GM23338 (cell line): ENCODE data around the gene FBXL17. TPM values are rescaled to one million over a fixed set of nuclear protein-coding genes. Genes with fewer than 3 reads are reported as not detected.

ENCODE experiments used
- ATAC-seq: fragments of 200-7000 bp; cut with Tn5 transposase; 3 replicates; pipeline ENCODE4 v1.9.1; 2020
- DNase-seq: peaks from one replicate; pipeline ENCODE4 v3.0.0-alpha.2; 2015; ENCODE audit warnings: low spot score
- H2AFZ ChIP-seq: fragments of 200-600 bp; sonication (generic); 2 replicates; pipeline ENCODE4 v1.8.0; 2016; ENCODE audit warnings: antibody characterized with exemption, mild to moderate bottlenecking, moderate library complexity
- H3F3A ChIP-seq: fragments of 200-600 bp; sonication (generic); replicated peaks from 2 replicates; pipeline ENCODE4 v1.8.0; 2017; ENCODE audit warnings: antibody characterized with exemption, mixed run types, low read depth
- H3K27ac ChIP-seq: fragments of 200-600 bp; sonication (generic); 2 replicates; pipeline ENCODE4 v1.6.1; 2016; ENCODE audit warnings: low read depth
- H3K27me3 ChIP-seq: fragments of 200-600 bp; sonication (generic); 2 replicates; pipeline ENCODE4 v1.8.0; 2016; ENCODE audit warnings: mild to moderate bottlenecking, mixed run types, moderate library complexity; ENCODE audit not compliant: insufficient read depth
- H3K36me3 ChIP-seq: fragments of 200-600 bp; sonication (generic); 2 replicates; pipeline ENCODE4 v1.8.0; 2016; ENCODE audit warnings: mild to moderate bottlenecking; ENCODE audit not compliant: insufficient read depth
- H3K4me1 ChIP-seq: fragments of 200-600 bp; sonication (generic); 2 replicates; pipeline ENCODE4 v1.8.0; 2016; ENCODE audit warnings: mild to moderate bottlenecking, moderate library complexity; ENCODE audit not compliant: insufficient read depth
- H3K4me2 ChIP-seq: fragments of 200-600 bp; sonication (generic); 2 replicates; pipeline ENCODE4 v1.7.1; 2017; ENCODE audit warnings: mixed run types
- H3K4me3 ChIP-seq: fragments of 200-600 bp; sonication (generic); 2 replicates; pipeline ENCODE4 v1.6.1; 2016; ENCODE audit warnings: mixed run types
- H3K79me2 ChIP-seq: fragments of 200-600 bp; sonication (generic); replicated peaks from 2 replicates; pipeline ENCODE4 v1.8.0; 2017; ENCODE audit warnings: mild to moderate bottlenecking; ENCODE audit not compliant: insufficient read depth
- H3K9me2 ChIP-seq: fragments of 200-600 bp; sonication (generic); 2 replicates; pipeline ENCODE4 v1.8.0; 2017; ENCODE audit not compliant: insufficient read depth
- H4K20me1 ChIP-seq: fragments of 200-600 bp; sonication (generic); replicated peaks from 2 replicates; pipeline ENCODE4 v1.8.0; 2017; ENCODE audit warnings: mild to moderate bottlenecking; ENCODE audit not compliant: insufficient read depth
- H3K27ac Mint-ChIP-seq: 2 replicates; pipeline ENCODE4 v1.8.0; 2020; ENCODE audit warnings: inconsistent platforms, mild to moderate bottlenecking, moderate library complexity, mixed read lengths
- H3K27me3 Mint-ChIP-seq: 3 replicates; pipeline ENCODE4 v1.8.0; 2022; ENCODE audit warnings: low read depth, mild to moderate bottlenecking, moderate library complexity, mixed read lengths, inconsistent platforms; ENCODE audit not compliant: insufficient read depth, poor library complexity
- H3K36me3 Mint-ChIP-seq: 3 replicates; pipeline ENCODE4 v1.8.0; 2021; ENCODE audit warnings: low read depth, mild to moderate bottlenecking, inconsistent platforms, moderate library complexity, mixed read lengths
- H3K4me1 Mint-ChIP-seq: 3 replicates; pipeline ENCODE4 v1.8.0; 2020; ENCODE audit warnings: mild to moderate bottlenecking, inconsistent platforms, mixed read lengths
- H3K4me3 Mint-ChIP-seq: 3 replicates; pipeline ENCODE4 v1.8.0; 2021; ENCODE audit warnings: moderate library complexity, mild to moderate bottlenecking, inconsistent platforms, mixed read lengths
- H3K9me3 Mint-ChIP-seq: 3 replicates; pipeline ENCODE4 v1.8.0; 2020; ENCODE audit warnings: moderate library complexity, mild to moderate bottlenecking, inconsistent platforms, mixed read lengths
- CREB1 ChIP-seq: fragments of 250-450 bp; sonication (Bioruptor Pico); IDR thresholded peaks from 2 replicates; pipeline ENCODE4 v1.5.0; 2020; ENCODE audit warnings: low read depth, mild to moderate bottlenecking, moderate library complexity
- ETS1 ChIP-seq: IDR thresholded peaks from 2 replicates; pipeline ENCODE4 v1.6.1; 2016; ENCODE audit warnings: antibody characterized with exemption
- EZH2 ChIP-seq: fragments of 200-600 bp; sonication (generic); IDR thresholded peaks from one replicate; pipeline ENCODE4 v1.8.0; 2017; ENCODE audit warnings: antibody characterized with exemption, mild to moderate bottlenecking, low read depth; ENCODE audit not compliant: unreplicated experiment
- EZH2phosphoT487 ChIP-seq: fragments of 200-600 bp; sonication (generic); IDR thresholded peaks from one replicate; pipeline ENCODE4 v1.8.1; 2018; ENCODE audit warnings: antibody characterized with exemption; ENCODE audit not compliant: unreplicated experiment
- JUNB ChIP-seq: IDR thresholded peaks from one replicate; pipeline ENCODE4 v1.6.1; 2016; ENCODE audit warnings: antibody characterized with exemption; ENCODE audit not compliant: unreplicated experiment
- NANOG ChIP-seq: IDR thresholded peaks from 2 replicates; pipeline ENCODE4 v1.6.1; 2016; ENCODE audit warnings: antibody characterized with exemption, borderline replicate concordance
- POLR2AphosphoS5 ChIP-seq: IDR thresholded peaks from 2 replicates; pipeline ENCODE4 v1.6.1; 2016; ENCODE audit warnings: antibody characterized with exemption, low read depth
- STAT1 ChIP-seq: IDR thresholded peaks from one replicate; pipeline ENCODE4 v1.6.1; 2016; ENCODE audit warnings: antibody characterized with exemption; ENCODE audit not compliant: unreplicated experiment
- ZNF114 ChIP-seq: fragments of 250-450 bp; sonication (Bioruptor Pico); IDR thresholded peaks from 2 replicates; pipeline ENCODE4 v1.5.0; 2020; ENCODE audit warnings: mild to moderate bottlenecking, moderate library complexity
- ZNF331 ChIP-seq: fragments of 250-450 bp; sonication (Bioruptor Pico); IDR thresholded peaks from 2 replicates; pipeline ENCODE4 v1.5.0; 2020; ENCODE audit warnings: low read depth, mild to moderate bottlenecking, moderate library complexity
- polyA plus RNA-seq: library from polyadenylated mRNA; unstranded; fragments of >200 nt; fragmentation: Nextera tagmentation; extraction: Ambion mirVana; gene quantifications from 2 replicates; pipeline ENCODE4 v1.2.1, GENCODE V29; 2016
- total RNA-seq: library from RNA; depleted of rRNA; stranded (reverse); fragments of >200 nt; shearing (Covaris generic); gene quantifications from 2 replicates; pipeline ENCODE4 v1.2.3, GENCODE V29; 2014
- TF ChIP-seq, protein P1 (sequence below), 2 experiments: fragments of 200-600 bp in 1 of 2; sonication (generic) in 1 of 2; conservative IDR thresholded peaks; 2 replicates each; pipeline versions ENCODE4 v1.5.1 to v1.6.1; 2016 to 2017; ENCODE audit warnings: antibody characterized with exemption in 2 of 2, low read depth in 2 of 2, mild to moderate bottlenecking in 2 of 2, moderate library complexity in 1 of 2
- TF ChIP-seq, protein P2 (sequence below): IDR thresholded peaks from one replicate; pipeline ENCODE4 v1.6.1; 2018; ENCODE audit warnings: antibody characterized with exemption; ENCODE audit not compliant: unreplicated experiment
- TF ChIP-seq, protein P3 (sequence below): fragments of 250-450 bp; sonication (Bioruptor Pico); IDR thresholded peaks from 2 replicates; pipeline ENCODE4 v1.5.0; 2020; ENCODE audit warnings: mild to moderate bottlenecking, moderate library complexity

Gene FBXL17
- total and polyA plus RNA-seq, 2 experiments from 2014 or later, result 2.0 to 2.7 TPM

GRCh38 chr5:107980923-107981692 lies 400.8 kb downstream of the FBXL17 start:
- Mint-ChIP-seq H3K36me3 (no peaks in the 10 kb centered on the region), H3K9me3 (no peaks in the 10 kb centered on the region), H3K4me3 (no peak overlapping the region), H3K4me1 (peaks cover 18% of the 10 kb centered on the region), H3K27ac (peak overlapping the region; percentile 6; the same call in 1 of the 2 replicates), H3K27me3 (no peaks in the 10 kb centered on the region)
- no peak for DNase-seq
- Histone ChIP-seq H3K27ac (no peak overlapping the region), H2AFZ (no peak overlapping the region), H3K9me2 (no peaks in the 10 kb centered on the region), H3K4me2 (no peak overlapping the region), H4K20me1 (no peaks in the 10 kb centered on the region), H3K4me1 (peaks cover 17% of the 10 kb centered on the region), H3K4me3 (no peak overlapping the region), H3K36me3 (no peaks in the 10 kb centered on the region), H3K27me3 (no peaks in the 10 kb centered on the region), H3F3A (no peaks in the 10 kb centered on the region), H3K79me2 (no peaks in the 10 kb centered on the region)
- no peak for ATAC-seq
- TF ChIP-seq JUNB (no peak), ETS1 (no peak), ZNF331 (CRISPR knock-in tag) (no peak), STAT1 (no peak), NANOG (no peak), CREB1 (CRISPR knock-in tag) (no peak), POLR2AphosphoS5 (no peak), ZNF114 (CRISPR knock-in tag) (no peak), EZH2phosphoT487 (no peak), EZH2 (no peak)
- TF ChIP-seq, protein P1, sequence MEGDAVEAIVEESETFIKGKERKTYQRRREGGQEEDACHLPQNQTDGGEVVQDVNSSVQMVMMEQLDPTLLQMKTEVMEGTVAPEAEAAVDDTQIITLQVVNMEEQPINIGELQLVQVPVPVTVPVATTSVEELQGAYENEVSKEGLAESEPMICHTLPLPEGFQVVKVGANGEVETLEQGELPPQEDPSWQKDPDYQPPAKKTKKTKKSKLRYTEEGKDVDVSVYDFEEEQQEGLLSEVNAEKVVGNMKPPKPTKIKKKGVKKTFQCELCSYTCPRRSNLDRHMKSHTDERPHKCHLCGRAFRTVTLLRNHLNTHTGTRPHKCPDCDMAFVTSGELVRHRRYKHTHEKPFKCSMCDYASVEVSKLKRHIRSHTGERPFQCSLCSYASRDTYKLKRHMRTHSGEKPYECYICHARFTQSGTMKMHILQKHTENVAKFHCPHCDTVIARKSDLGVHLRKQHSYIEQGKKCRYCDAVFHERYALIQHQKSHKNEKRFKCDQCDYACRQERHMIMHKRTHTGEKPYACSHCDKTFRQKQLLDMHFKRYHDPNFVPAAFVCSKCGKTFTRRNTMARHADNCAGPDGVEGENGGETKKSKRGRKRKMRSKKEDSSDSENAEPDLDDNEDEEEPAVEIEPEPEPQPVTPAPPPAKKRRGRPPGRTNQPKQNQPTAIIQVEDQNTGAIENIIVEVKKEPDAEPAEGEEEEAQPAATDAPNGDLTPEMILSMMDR (conservative IDR thresholded peaks at IDR 0.05; ENCODE audit: low read depth in 2 of 2), result no peak
- TF ChIP-seq, protein P2, sequence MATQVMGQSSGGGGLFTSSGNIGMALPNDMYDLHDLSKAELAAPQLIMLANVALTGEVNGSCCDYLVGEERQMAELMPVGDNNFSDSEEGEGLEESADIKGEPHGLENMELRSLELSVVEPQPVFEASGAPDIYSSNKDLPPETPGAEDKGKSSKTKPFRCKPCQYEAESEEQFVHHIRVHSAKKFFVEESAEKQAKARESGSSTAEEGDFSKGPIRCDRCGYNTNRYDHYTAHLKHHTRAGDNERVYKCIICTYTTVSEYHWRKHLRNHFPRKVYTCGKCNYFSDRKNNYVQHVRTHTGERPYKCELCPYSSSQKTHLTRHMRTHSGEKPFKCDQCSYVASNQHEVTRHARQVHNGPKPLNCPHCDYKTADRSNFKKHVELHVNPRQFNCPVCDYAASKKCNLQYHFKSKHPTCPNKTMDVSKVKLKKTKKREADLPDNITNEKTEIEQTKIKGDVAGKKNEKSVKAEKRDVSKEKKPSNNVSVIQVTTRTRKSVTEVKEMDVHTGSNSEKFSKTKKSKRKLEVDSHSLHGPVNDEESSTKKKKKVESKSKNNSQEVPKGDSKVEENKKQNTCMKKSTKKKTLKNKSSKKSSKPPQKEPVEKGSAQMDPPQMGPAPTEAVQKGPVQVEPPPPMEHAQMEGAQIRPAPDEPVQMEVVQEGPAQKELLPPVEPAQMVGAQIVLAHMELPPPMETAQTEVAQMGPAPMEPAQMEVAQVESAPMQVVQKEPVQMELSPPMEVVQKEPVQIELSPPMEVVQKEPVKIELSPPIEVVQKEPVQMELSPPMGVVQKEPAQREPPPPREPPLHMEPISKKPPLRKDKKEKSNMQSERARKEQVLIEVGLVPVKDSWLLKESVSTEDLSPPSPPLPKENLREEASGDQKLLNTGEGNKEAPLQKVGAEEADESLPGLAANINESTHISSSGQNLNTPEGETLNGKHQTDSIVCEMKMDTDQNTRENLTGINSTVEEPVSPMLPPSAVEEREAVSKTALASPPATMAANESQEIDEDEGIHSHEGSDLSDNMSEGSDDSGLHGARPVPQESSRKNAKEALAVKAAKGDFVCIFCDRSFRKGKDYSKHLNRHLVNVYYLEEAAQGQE, result no peak
- TF ChIP-seq, protein P3, sequence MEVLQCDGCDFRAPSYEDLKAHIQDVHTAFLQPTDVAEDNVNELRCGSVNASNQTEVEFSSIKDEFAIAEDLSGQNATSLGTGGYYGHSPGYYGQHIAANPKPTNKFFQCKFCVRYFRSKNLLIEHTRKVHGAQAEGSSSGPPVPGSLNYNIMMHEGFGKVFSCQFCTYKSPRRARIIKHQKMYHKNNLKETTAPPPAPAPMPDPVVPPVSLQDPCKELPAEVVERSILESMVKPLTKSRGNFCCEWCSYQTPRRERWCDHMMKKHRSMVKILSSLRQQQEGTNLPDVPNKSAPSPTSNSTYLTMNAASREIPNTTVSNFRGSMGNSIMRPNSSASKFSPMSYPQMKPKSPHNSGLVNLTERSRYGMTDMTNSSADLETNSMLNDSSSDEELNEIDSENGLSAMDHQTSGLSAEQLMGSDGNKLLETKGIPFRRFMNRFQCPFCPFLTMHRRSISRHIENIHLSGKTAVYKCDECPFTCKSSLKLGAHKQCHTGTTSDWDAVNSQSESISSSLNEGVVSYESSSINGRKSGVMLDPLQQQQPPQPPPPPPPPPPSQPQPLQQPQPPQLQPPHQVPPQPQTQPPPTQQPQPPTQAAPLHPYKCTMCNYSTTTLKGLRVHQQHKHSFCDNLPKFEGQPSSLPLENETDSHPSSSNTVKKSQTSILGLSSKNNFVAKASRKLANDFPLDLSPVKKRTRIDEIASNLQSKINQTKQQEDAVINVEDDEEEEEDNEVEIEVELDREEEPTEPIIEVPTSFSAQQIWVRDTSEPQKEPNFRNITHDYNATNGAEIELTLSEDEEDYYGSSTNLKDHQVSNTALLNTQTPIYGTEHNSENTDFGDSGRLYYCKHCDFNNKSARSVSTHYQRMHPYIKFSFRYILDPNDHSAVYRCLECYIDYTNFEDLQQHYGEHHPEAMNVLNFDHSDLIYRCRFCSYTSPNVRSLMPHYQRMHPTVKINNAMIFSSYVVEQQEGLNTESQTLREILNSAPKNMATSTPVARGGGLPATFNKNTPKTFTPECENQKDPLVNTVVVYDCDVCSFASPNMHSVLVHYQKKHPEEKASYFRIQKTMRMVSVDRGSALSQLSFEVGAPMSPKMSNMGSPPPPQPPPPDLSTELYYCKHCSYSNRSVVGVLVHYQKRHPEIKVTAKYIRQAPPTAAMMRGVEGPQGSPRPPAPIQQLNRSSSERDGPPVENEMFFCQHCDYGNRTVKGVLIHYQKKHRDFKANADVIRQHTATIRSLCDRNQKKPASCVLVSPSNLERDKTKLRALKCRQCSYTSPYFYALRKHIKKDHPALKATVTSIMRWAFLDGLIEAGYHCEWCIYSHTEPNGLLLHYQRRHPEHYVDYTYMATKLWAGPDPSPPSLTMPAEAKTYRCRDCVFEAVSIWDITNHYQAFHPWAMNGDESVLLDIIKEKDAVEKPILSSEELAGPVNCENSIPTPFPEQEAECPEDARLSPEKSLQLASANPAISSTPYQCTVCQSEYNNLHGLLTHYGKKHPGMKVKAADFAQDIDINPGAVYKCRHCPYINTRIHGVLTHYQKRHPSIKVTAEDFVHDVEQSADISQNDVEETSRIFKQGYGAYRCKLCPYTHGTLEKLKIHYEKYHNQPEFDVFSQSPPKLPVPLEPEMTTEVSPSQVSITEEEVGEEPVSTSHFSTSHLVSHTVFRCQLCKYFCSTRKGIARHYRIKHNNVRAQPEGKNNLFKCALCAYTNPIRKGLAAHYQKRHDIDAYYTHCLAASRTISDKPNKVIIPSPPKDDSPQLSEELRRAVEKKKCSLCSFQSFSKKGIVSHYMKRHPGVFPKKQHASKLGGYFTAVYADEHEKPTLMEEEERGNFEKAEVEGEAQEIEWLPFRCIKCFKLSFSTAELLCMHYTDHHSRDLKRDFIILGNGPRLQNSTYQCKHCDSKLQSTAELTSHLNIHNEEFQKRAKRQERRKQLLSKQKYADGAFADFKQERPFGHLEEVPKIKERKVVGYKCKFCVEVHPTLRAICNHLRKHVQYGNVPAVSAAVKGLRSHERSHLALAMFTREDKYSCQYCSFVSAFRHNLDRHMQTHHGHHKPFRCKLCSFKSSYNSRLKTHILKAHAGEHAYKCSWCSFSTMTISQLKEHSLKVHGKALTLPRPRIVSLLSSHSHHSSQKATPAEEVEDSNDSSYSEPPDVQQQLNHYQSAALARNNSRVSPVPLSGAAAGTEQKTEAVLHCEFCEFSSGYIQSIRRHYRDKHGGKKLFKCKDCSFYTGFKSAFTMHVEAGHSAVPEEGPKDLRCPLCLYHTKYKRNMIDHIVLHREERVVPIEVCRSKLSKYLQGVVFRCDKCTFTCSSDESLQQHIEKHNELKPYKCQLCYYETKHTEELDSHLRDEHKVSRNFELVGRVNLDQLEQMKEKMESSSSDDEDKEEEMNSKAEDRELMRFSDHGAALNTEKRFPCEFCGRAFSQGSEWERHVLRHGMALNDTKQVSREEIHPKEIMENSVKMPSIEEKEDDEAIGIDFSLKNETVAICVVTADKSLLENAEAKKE (CRISPR knock-in tag), result no peak
